ENCODE data around the gene NR2F1-AS1.

GRCh38 chr5:93557021-93557604, 23.9 kb downstream of the NR2F1-AS1 start:
- TF ChIP-seq TAF1 (IDR thresholded peaks at IDR 0.05; ENCODE audit: borderline replicate concordance, low read depth, low read length) (no peak), POLR2A (IDR thresholded peaks at IDR 0.05; ENCODE audit: low read depth, low read length) (no peak), POLR2AphosphoS5 (IDR thresholded peaks at IDR 0.05; ENCODE audit: low read depth, low read length) (no peak)
